ENCODE measurements around the gene VIPAS39. TPM values are rescaled to one million over a fixed set of nuclear protein-coding genes. Genes with fewer than 3 reads are reported as not detected.

The VIPAS39 gene
- polyA plus RNA-seq, 1 donor (not counting 4 experiments of a cell fraction or from before 2014, with no cell fraction given), result 24.5 TPM

DNA sequence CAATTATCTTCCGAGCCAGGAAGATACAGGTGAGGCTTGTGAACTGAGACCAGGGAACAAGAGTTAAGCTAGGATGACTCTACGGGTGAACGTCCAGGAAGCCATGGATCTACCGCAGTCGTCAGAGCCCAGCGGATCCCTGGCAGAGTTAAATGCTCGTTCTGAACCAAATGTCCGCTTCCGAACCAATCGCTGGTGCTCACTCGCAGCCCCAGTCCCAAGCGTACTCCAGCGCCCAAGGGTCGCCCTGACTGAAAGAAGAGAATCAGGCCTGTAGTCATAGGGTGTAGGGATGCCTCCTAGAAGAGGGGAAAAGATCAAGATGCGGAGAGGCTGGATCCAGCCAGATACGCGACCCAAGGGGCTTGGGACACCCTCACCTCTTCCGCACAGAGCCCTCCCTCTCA, 283 bp downstream of the VIPAS39 start:
- no peak for FAIRE-seq
- Histone ChIP-seq H3K27ac (ENCODE audit: control insufficient read depth, insufficient read depth, low read length) (peak overlapping the region; percentile 94), H3K79me2 (ENCODE audit: control insufficient read depth, insufficient read depth, low read length) (peaks cover 49% of the 10 kb centered on the region)

GRCh38 chr14:77455966-77456640, 1.3 kb downstream of the VIPAS39 start:
- H3K9me1 ChIP-seq (ENCODE audit: control insufficient read depth, extremely low read depth, insufficient read depth, low read length), result peaks cover 2% of the 10 kb centered on the region
- H3K4me3 ChIP-seq (ENCODE audit: control insufficient read depth in 2 of 3, extremely low read depth in 1 of 3, insufficient read depth in 2 of 3, low read depth in 1 of 3, low read length in 3 of 3), result peak overlapping the region; percentile 83 to 87 (median 85)
- FAIRE-seq, result no peak
- no peaks in the 10 kb centered on the region for H3K27me3 ChIP-seq (ENCODE audit: control insufficient read depth, extremely low read depth, insufficient read depth, low read length)
- H2AFZ ChIP-seq (ENCODE audit: control insufficient read depth, low read length), result no peak overlapping the region
- no peak for DNase-seq (ENCODE audit: low read depth, low spot score)
- dilution Hi-C loops (cut with MboI; ENCODE audit: extremely low pct_ligation_motif_present, low sequenced_read_pairs), result no loop called here
- peaks cover 7% of the 10 kb centered on the region for H3K4me1 ChIP-seq (ENCODE audit: control insufficient read depth, extremely low read depth, insufficient read depth, low read length)
- no peak overlapping the region for H3K27ac ChIP-seq (ENCODE audit: control insufficient read depth, insufficient read depth, low read length)
- TF ChIP-seq EZH2 (IDR thresholded peaks at IDR 0.05; ENCODE audit: low read length), result no peak
- TF ChIP-seq, protein P1, sequence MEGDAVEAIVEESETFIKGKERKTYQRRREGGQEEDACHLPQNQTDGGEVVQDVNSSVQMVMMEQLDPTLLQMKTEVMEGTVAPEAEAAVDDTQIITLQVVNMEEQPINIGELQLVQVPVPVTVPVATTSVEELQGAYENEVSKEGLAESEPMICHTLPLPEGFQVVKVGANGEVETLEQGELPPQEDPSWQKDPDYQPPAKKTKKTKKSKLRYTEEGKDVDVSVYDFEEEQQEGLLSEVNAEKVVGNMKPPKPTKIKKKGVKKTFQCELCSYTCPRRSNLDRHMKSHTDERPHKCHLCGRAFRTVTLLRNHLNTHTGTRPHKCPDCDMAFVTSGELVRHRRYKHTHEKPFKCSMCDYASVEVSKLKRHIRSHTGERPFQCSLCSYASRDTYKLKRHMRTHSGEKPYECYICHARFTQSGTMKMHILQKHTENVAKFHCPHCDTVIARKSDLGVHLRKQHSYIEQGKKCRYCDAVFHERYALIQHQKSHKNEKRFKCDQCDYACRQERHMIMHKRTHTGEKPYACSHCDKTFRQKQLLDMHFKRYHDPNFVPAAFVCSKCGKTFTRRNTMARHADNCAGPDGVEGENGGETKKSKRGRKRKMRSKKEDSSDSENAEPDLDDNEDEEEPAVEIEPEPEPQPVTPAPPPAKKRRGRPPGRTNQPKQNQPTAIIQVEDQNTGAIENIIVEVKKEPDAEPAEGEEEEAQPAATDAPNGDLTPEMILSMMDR (optimal IDR thresholded peaks at IDR 0.05 in 1 of 3, IDR thresholded peaks at IDR 0.05 in 1 of 3, conservative IDR thresholded peaks at IDR 0.05 in 1 of 3; ENCODE audit: extremely low read depth in 1 of 3, insufficient read depth in 2 of 3, low read length in 3 of 3), result no peak
- H4K20me1 ChIP-seq (ENCODE audit: control insufficient read depth, extremely low read depth, insufficient read depth, low read length), result peaks cover 9% of the 10 kb centered on the region
- H3K36me3 ChIP-seq (ENCODE audit: control insufficient read depth in 2 of 2, extremely low read depth in 1 of 2, insufficient read depth in 2 of 2, low read length in 2 of 2), result peaks cover 10 to 12% of the 10 kb centered on the region in 2 experiments
- H3K4me2 ChIP-seq (ENCODE audit: control insufficient read depth, extremely low read depth, insufficient read depth, low read depth, low read length), result peak overlapping the region; percentile 58
- no peak overlapping the region for H3K9ac ChIP-seq (ENCODE audit: control insufficient read depth, extremely low read depth, insufficient read depth, low read length)
- peaks cover 47% of the 10 kb centered on the region for H3K79me2 ChIP-seq (ENCODE audit: control insufficient read depth, insufficient read depth, low read length)
- H3K9me3 ChIP-seq (ENCODE audit: control insufficient read depth, low read depth, low read length), result no peaks in the 10 kb centered on the region

More for the DNA sequence above, 283 bp downstream of the VIPAS39 start:
- DNase-seq (ENCODE audit: low read depth, low spot score), result no peak
- peak overlapping the region; percentile 83 to 87 (median 85) for H3K4me3 ChIP-seq (ENCODE audit: control insufficient read depth in 2 of 3, extremely low read depth in 1 of 3, insufficient read depth in 2 of 3, low read depth in 1 of 3, low read length in 3 of 3)
- H3K9ac ChIP-seq (ENCODE audit: control insufficient read depth, extremely low read depth, insufficient read depth, low read length), result peak overlapping the region; percentile 94
- peaks cover 13 to 19% of the 10 kb centered on the region in 2 experiments for H3K36me3 ChIP-seq (ENCODE audit: control insufficient read depth in 2 of 2, extremely low read depth in 1 of 2, insufficient read depth in 2 of 2, low read length in 2 of 2)
- dilution Hi-C loops (cut with MboI; ENCODE audit: extremely low pct_ligation_motif_present, low sequenced_read_pairs), result no loop called here
- peaks cover 9% of the 10 kb centered on the region for H4K20me1 ChIP-seq (ENCODE audit: control insufficient read depth, extremely low read depth, insufficient read depth, low read length)
- peak overlapping the region; percentile 58 for H3K4me2 ChIP-seq (ENCODE audit: control insufficient read depth, extremely low read depth, insufficient read depth, low read depth, low read length)
- H3K9me3 ChIP-seq (ENCODE audit: control insufficient read depth, low read depth, low read length), result no peaks in the 10 kb centered on the region
- no peaks in the 10 kb centered on the region for H3K27me3 ChIP-seq (ENCODE audit: control insufficient read depth, extremely low read depth, insufficient read depth, low read length)
- H3K9me1 ChIP-seq (ENCODE audit: control insufficient read depth, extremely low read depth, insufficient read depth, low read length), result no peaks in the 10 kb centered on the region
- TF ChIP-seq EZH2 (IDR thresholded peaks at IDR 0.05; ENCODE audit: low read length), result no peak
- TF ChIP-seq, protein P1 (optimal IDR thresholded peaks at IDR 0.05 in 1 of 3, IDR thresholded peaks at IDR 0.05 in 1 of 3, conservative IDR thresholded peaks at IDR 0.05 in 1 of 3; ENCODE audit: extremely low read depth in 1 of 3, insufficient read depth in 2 of 3, low read length in 3 of 3), result no peak
- H2AFZ ChIP-seq (ENCODE audit: control insufficient read depth, low read length), result peak overlapping the region; percentile 92
- H3K4me1 ChIP-seq (ENCODE audit: control insufficient read depth, extremely low read depth, insufficient read depth, low read length), result peaks cover 7% of the 10 kb centered on the region

All from keratinocyte (primary cell).